ENCODE results near the gene CCR7. TPM values are rescaled to one million over a fixed set of nuclear protein-coding genes. Genes with fewer than 3 reads are reported as not detected.

CCR7 gene
- total RNA-seq, 1 donor from 2014 or later = not detected

DNA sequence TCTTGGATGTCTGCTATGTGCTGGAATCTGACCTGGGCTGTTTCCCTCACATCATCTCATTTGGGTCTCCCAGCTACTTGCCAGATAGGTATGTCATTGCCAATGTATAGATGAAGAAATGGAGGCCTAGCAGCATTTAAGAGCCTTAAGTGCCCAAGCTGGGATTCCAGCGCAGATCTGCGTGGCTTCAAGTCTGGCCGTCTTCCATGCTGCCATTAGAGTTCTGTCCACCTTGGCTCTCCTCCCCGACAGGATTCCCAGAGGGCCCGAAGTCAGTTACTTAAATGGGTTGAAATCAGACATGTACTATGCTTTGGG, 33.0 kb upstream of the CCR7 start:
- TF ChIP-seq, protein P1, sequence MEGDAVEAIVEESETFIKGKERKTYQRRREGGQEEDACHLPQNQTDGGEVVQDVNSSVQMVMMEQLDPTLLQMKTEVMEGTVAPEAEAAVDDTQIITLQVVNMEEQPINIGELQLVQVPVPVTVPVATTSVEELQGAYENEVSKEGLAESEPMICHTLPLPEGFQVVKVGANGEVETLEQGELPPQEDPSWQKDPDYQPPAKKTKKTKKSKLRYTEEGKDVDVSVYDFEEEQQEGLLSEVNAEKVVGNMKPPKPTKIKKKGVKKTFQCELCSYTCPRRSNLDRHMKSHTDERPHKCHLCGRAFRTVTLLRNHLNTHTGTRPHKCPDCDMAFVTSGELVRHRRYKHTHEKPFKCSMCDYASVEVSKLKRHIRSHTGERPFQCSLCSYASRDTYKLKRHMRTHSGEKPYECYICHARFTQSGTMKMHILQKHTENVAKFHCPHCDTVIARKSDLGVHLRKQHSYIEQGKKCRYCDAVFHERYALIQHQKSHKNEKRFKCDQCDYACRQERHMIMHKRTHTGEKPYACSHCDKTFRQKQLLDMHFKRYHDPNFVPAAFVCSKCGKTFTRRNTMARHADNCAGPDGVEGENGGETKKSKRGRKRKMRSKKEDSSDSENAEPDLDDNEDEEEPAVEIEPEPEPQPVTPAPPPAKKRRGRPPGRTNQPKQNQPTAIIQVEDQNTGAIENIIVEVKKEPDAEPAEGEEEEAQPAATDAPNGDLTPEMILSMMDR (IDR thresholded peaks at IDR 0.05; ENCODE audit: insufficient read depth, low read depth, low read length) = no peak
- no peak for TF ChIP-seq EZH2 (IDR thresholded peaks at IDR 0.05; ENCODE audit: insufficient read depth, low read length)
- Histone ChIP-seq H3K9ac (ENCODE audit: low read length) (no peak overlapping the region), H3K36me3 (ENCODE audit: insufficient read depth, low read length) (no peaks in the 10 kb centered on the region), H3K4me2 (ENCODE audit: low read length) (no peak overlapping the region), H2AFZ (ENCODE audit: low read depth, low read length) (no peak overlapping the region), H3K79me2 (ENCODE audit: insufficient read depth, low read length) (no peaks in the 10 kb centered on the region), H4K20me1 (ENCODE audit: insufficient read depth, low read length) (no peaks in the 10 kb centered on the region), H3K27ac (ENCODE audit: low read depth, low read length) (no peak overlapping the region), H3K4me1 (ENCODE audit: insufficient read depth, low read length) (no peaks in the 10 kb centered on the region), H3K4me3 (ENCODE audit: insufficient read depth, low read depth, low read length) (no peak overlapping the region), H3K27me3 (ENCODE audit: insufficient read depth, low read length) (peaks cover 2% of the 10 kb centered on the region), H3K9me3 (ENCODE audit: insufficient read depth, low read depth, low read length) (no peaks in the 10 kb centered on the region)
- Mint-ChIP-seq H3K4me3 (ENCODE audit: unreplicated experiment) (no peak overlapping the region), H3K9me3 (ENCODE audit: unreplicated experiment) (peaks cover 5% of the 10 kb centered on the region), H3K27me3 (ENCODE audit: low read depth, unreplicated experiment) (peaks cover 4% of the 10 kb centered on the region), H3K27ac (ENCODE audit: unreplicated experiment) (no peak overlapping the region), H3K36me3 (ENCODE audit: low read depth, unreplicated experiment) (peaks cover 2% of the 10 kb centered on the region), H3K4me1 (ENCODE audit: low read depth, unreplicated experiment) (no peaks in the 10 kb centered on the region)
- DNase-seq (ENCODE audit: low read depth) = no peak
- no peak for FAIRE-seq

DNA sequence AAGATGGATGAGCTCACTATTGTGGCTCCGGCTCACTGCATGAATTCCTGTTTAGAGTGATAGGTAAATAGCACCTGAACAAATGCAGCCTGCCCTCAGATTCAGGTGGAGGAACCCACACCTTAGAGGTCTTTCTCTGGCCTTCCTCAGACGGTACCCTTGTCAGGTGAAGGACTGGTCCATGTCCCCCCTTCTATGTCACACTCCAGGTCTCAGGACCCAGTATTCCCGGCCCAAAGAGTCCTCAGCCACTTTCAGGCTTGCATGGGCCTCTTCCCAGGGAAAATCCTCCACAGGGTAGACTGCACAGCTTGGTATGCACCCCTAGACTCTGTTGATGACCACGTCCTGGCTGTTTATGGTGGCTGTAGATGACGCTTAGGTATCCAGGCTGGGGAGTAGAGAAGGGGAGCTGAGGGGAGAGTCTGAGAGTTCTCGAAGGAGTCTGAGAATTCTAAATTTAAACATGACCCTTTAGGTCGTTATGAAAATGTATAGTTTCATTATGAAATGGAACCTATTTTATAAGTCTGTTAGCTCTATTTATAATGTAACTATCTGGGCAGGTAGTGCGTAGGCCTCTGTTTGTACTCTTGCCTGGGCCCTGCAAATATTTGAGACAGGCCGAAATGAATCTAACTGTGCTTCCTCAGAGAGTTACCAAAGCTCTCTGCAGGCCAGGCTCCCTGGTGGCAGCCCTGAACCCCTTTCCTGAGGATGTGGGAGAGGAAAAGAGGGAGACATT, 32.5 kb upstream of the CCR7 start:
- H3K27me3 ChIP-seq (ENCODE audit: insufficient read depth, low read length) = peaks cover 2% of the 10 kb centered on the region
- Mint-ChIP-seq H3K27me3 (ENCODE audit: low read depth, unreplicated experiment) (peaks cover 4% of the 10 kb centered on the region), H3K36me3 (ENCODE audit: low read depth, unreplicated experiment) (peaks cover 2% of the 10 kb centered on the region), H3K27ac (ENCODE audit: unreplicated experiment) (no peak overlapping the region), H3K4me3 (ENCODE audit: unreplicated experiment) (no peak overlapping the region), H3K9me3 (ENCODE audit: unreplicated experiment) (peaks cover 4% of the 10 kb centered on the region), H3K4me1 (ENCODE audit: low read depth, unreplicated experiment) (no peaks in the 10 kb centered on the region)
- H3K9ac ChIP-seq (ENCODE audit: low read length) = no peak overlapping the region
- FAIRE-seq (no peak), DNase-seq (ENCODE audit: low read depth) (no peak)
- H2AFZ ChIP-seq (ENCODE audit: low read depth, low read length) = no peak overlapping the region
- no peak overlapping the region for H3K27ac ChIP-seq (ENCODE audit: low read depth, low read length)
- TF ChIP-seq, protein P1 (IDR thresholded peaks at IDR 0.05; ENCODE audit: insufficient read depth, low read depth, low read length) = no peak
- no peak for TF ChIP-seq EZH2 (IDR thresholded peaks at IDR 0.05; ENCODE audit: insufficient read depth, low read length)
- no peaks in the 10 kb centered on the region for H3K36me3 ChIP-seq (ENCODE audit: insufficient read depth, low read length)
- no peak overlapping the region for H3K4me3 ChIP-seq (ENCODE audit: insufficient read depth, low read depth, low read length)
- H3K4me2 ChIP-seq (ENCODE audit: low read length) = no peak overlapping the region
- H3K79me2 ChIP-seq (ENCODE audit: insufficient read depth, low read length) = no peaks in the 10 kb centered on the region
- H3K4me1 ChIP-seq (ENCODE audit: insufficient read depth, low read length) = no peaks in the 10 kb centered on the region
- H4K20me1 ChIP-seq (ENCODE audit: insufficient read depth, low read length) = no peaks in the 10 kb centered on the region
- H3K9me3 ChIP-seq (ENCODE audit: insufficient read depth, low read depth, low read length) = no peaks in the 10 kb centered on the region

DNA sequence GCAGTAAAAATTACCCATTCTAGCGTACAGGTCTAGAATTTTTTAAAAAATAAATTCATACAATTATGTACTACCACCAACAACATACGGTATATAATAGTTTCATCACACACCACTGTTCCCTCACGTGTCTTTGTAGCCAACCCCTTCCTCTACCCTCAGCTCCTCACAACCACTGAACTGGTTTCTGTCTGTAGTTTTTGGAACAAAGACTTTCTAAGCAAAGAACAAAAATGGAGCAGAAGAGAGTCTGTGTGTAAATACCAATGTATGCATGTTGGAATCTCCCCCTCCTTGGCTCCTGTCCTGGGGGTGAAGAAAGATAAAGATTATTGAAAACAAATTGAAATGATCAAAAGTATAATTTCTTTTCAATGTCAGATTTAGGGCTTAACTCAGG, 31.9 kb upstream of the CCR7 start:
- no peaks in the 10 kb centered on the region for H3K36me3 ChIP-seq (ENCODE audit: insufficient read depth, low read length)
- no peak overlapping the region for H3K4me3 Mint-ChIP-seq (ENCODE audit: unreplicated experiment)
- no peak overlapping the region for H3K4me2 ChIP-seq (ENCODE audit: low read length)
- no peak overlapping the region for H3K27ac ChIP-seq (ENCODE audit: low read depth, low read length)
- H2AFZ ChIP-seq (ENCODE audit: low read depth, low read length) = no peak overlapping the region
- DNase-seq (ENCODE audit: low read depth) (no peak), FAIRE-seq (no peak)
- peaks cover 4% of the 10 kb centered on the region for H3K27me3 Mint-ChIP-seq (ENCODE audit: low read depth, unreplicated experiment)
- H3K9me3 Mint-ChIP-seq (ENCODE audit: unreplicated experiment) = peaks cover 2% of the 10 kb centered on the region
- H3K9me3 ChIP-seq (ENCODE audit: insufficient read depth, low read depth, low read length) = no peaks in the 10 kb centered on the region
- no peak for TF ChIP-seq EZH2 (IDR thresholded peaks at IDR 0.05; ENCODE audit: insufficient read depth, low read length)
- TF ChIP-seq, protein P1 (IDR thresholded peaks at IDR 0.05; ENCODE audit: insufficient read depth, low read depth, low read length) = no peak
- H3K27me3 ChIP-seq (ENCODE audit: insufficient read depth, low read length) = peaks cover 2% of the 10 kb centered on the region
- no peaks in the 10 kb centered on the region for H3K4me1 Mint-ChIP-seq (ENCODE audit: low read depth, unreplicated experiment)
- no peaks in the 10 kb centered on the region for H3K4me1 ChIP-seq (ENCODE audit: insufficient read depth, low read length)
- no peaks in the 10 kb centered on the region for H3K36me3 Mint-ChIP-seq (ENCODE audit: low read depth, unreplicated experiment)
- no peak overlapping the region for H3K27ac Mint-ChIP-seq (ENCODE audit: unreplicated experiment)
- no peaks in the 10 kb centered on the region for H3K79me2 ChIP-seq (ENCODE audit: insufficient read depth, low read length)
- no peak overlapping the region for H3K9ac ChIP-seq (ENCODE audit: low read length)
- no peak overlapping the region for H3K4me3 ChIP-seq (ENCODE audit: insufficient read depth, low read depth, low read length)
- no peaks in the 10 kb centered on the region for H4K20me1 ChIP-seq (ENCODE audit: insufficient read depth, low read length)

Data from astrocyte (in vitro differentiated cells and primary cell).